OCI-LY3 (cell line): ENCODE results near the gene PARP1.

Experiments used
- EZH2phosphoT487 ChIP-seq: fragments of 200-600 bp; shearing (Covaris generic); IDR thresholded peaks from 2 replicates; pipeline ENCODE4 v1.6.1; 2018; ENCODE audit warnings: antibody characterized with exemption, mixed run types, low read depth
- TF ChIP-seq, protein P1 (sequence below): fragments of 200-600, 300-600 bp; sonication (generic); IDR thresholded peaks from 2 replicates; pipeline ENCODE4 v1.5.1; 2014; ENCODE audit warnings: antibody characterized with exemption, low read length, low read depth

DNA sequence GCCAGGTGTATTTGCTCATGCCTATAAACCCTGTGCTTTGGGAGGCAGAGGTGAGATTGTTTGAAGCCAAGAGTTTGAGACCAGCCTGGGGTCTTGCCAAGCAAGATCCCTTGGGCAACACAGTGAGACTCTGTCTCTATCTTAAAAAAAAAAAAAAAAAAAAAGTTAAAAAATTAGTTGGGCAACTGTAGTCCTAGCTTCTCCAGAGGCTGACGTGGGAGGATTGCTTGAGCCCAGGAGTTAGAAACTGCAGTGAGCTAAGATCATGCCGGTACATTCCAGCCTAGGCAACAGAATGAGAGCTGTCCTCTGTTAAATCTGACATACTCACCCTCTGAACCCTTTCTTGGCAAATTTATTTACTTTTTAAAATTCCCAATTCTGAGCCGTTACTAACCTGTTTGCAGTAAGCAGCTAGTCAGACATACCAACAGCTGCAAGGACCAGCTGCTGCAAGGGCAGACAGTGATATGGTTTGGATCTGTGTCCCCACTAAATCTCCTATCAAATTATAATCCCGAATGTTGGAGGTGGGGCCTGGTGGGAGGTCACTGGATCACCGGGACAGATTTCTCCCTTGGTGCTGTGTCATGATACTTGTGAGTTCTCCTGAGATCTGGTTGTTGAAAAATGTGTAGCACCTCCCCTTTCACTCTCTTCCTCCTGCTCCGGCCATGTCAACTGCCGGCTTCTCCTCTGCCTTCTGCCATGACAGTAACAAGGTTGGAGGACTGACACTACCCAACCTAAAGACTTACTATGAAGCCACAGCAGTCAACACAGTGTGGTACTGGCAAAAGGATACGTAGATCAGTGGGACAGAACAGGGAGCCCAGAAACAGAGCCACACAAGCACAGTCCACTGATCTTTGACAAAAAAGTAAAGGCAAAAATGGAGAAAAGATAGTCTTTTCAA, 10.6 kb downstream of the PARP1 start:
- TF ChIP-seq, protein P1, sequence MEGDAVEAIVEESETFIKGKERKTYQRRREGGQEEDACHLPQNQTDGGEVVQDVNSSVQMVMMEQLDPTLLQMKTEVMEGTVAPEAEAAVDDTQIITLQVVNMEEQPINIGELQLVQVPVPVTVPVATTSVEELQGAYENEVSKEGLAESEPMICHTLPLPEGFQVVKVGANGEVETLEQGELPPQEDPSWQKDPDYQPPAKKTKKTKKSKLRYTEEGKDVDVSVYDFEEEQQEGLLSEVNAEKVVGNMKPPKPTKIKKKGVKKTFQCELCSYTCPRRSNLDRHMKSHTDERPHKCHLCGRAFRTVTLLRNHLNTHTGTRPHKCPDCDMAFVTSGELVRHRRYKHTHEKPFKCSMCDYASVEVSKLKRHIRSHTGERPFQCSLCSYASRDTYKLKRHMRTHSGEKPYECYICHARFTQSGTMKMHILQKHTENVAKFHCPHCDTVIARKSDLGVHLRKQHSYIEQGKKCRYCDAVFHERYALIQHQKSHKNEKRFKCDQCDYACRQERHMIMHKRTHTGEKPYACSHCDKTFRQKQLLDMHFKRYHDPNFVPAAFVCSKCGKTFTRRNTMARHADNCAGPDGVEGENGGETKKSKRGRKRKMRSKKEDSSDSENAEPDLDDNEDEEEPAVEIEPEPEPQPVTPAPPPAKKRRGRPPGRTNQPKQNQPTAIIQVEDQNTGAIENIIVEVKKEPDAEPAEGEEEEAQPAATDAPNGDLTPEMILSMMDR: no peak
- no peak for TF ChIP-seq EZH2phosphoT487
